Stimulated activated naive CD8-positive, alpha-beta T cell treated with anti-CD3 and anti-CD28 coated beads, Interleukin-15, amount 100 ng/mL, for 72 hours (primary cell): ENCODE data around the gene NFE2.

Experiments
- ATAC-seq: fragments of 150-1000 bp; cut with Tn5 transposase; 2 replicates; pipeline ENCODE4 v1.10.0; 2021; ENCODE audit warnings: mild to moderate bottlenecking, moderate library complexity
- DNase-seq, 2 donors: peaks; one replicate each; pipeline ENCODE4 v3.0.0; 2021 to 2022
- H3K27ac Mint-ChIP-seq, 2 donors: one replicate each; pipeline ENCODE4 v1.8.0; 2022; ENCODE audit warnings: mild to moderate bottlenecking in 2 of 2, mixed read lengths in 2 of 2, moderate library complexity in 2 of 2
- H3K27me3 Mint-ChIP-seq: one replicate; pipeline ENCODE4 v1.8.0; 2022; ENCODE audit warnings: mixed read lengths
- H3K4me1 Mint-ChIP-seq: one replicate; pipeline ENCODE4 v1.8.0; 2022; ENCODE audit warnings: mild to moderate bottlenecking, mixed read lengths
- H3K4me3 Mint-ChIP-seq, 2 donors: one replicate each; pipeline ENCODE4 v1.8.0; 2022; ENCODE audit warnings: mild to moderate bottlenecking in 2 of 2, mixed read lengths in 2 of 2, moderate library complexity in 1 of 2
- H3K9me3 Mint-ChIP-seq, 2 donors: one replicate each; pipeline ENCODE4 v1.8.0; 2022; ENCODE audit warnings: mixed read lengths in 2 of 2

Gene NFE2

GRCh38 chr12:54251667-54252284, 49.0 kb downstream of the NFE2 start:
- peak; percentile 60 for ATAC-seq
- H3K27me3 Mint-ChIP-seq: no peaks in the 10 kb centered on the region
- no peak overlapping the region for H3K27ac Mint-ChIP-seq
- DNase-seq: peak in 1 of 2 donors; percentile 7
- no peaks in the 10 kb centered on the region for H3K9me3 Mint-ChIP-seq
- peaks cover 7% of the 10 kb centered on the region for H3K4me1 Mint-ChIP-seq
- H3K4me3 Mint-ChIP-seq: no peak overlapping the region

GRCh38 chr12:54249489-54249888, 51.3 kb downstream of the NFE2 start:
- no peaks in the 10 kb centered on the region for H3K9me3 Mint-ChIP-seq
- DNase-seq (no peak), ATAC-seq (no peak)
- H3K27ac Mint-ChIP-seq: no peak overlapping the region
- H3K4me1 Mint-ChIP-seq: peaks cover 7% of the 10 kb centered on the region
- H3K27me3 Mint-ChIP-seq: no peaks in the 10 kb centered on the region
- H3K4me3 Mint-ChIP-seq: peak overlapping the region in 1 of 2 donors; percentile 13

GRCh38 chr12:54246011-54246641, 54.7 kb downstream of the NFE2 start:
- ATAC-seq (no peak), DNase-seq (no peak)
- Mint-ChIP-seq H3K27me3 (no peaks in the 10 kb centered on the region), H3K27ac (no peak overlapping the region), H3K4me1 (peaks cover 15% of the 10 kb centered on the region), H3K4me3 (no peak overlapping the region), H3K9me3 (no peaks in the 10 kb centered on the region)
